H1 (cell line): ENCODE results near the gene EFCAB6. TPM values are rescaled to one million over a fixed set of nuclear protein-coding genes. Genes with fewer than 3 reads are reported as not detected.

ENCODE experiments used
- CTCF ChIA-PET: fragments of 300-600 bp; sonication (Branson Sonifier 250); formaldehyde crosslinking; loops from one replicate; lab custom pipeline; 2021; ENCODE audit not compliant: partially characterized antibody; lab: Charles Lee
- POLR2A ChIA-PET: fragments of 300-600 bp; sonication (Branson Sonifier 250); formaldehyde crosslinking; loops from one replicate; lab custom pipeline; 2021; ENCODE audit warnings: inconsistent platforms; ENCODE audit not compliant: partially characterized antibody; lab: Charles Lee
- DNase-seq, 2 experiments: peaks; one replicate each; pipeline versions ENCODE4 v3.0.0 to v3.0.0-alpha.2; 2010 to 2022; ENCODE audit warnings: low spot score in 2 of 2, low read depth in 1 of 2, mixed read lengths in 1 of 2
- FAIRE-seq: peaks from 2 replicates; lab custom pipeline; 2011; peaks lifted over from hg19 to GRCh38; lab: Jason Lieb, UNC
- H2AFZ ChIP-seq: 2 replicates; pipeline ENCODE4 v1.8.1; 2012; ENCODE audit warnings: low read length, inconsistent platforms
- H2AK5ac ChIP-seq: 2 replicates; pipeline ENCODE4 v1.6.1; 2013; ENCODE audit warnings: low read depth, low read length
- H2BK120ac ChIP-seq: replicated peaks from 2 replicates; pipeline ENCODE3; 2013; ENCODE audit warnings: low read depth, low read length, inconsistent platforms
- H2BK12ac ChIP-seq: 2 replicates; pipeline ENCODE4 v1.6.1; 2013; ENCODE audit warnings: low read depth, low read length
- H2BK15ac ChIP-seq: 2 replicates; pipeline ENCODE4 v1.6.1; 2013; ENCODE audit warnings: low read length
- H2BK20ac ChIP-seq: 2 replicates; pipeline ENCODE4 v1.6.1; 2013; ENCODE audit warnings: low read length
- H2BK5ac ChIP-seq: 2 replicates; pipeline ENCODE4 v1.6.1; 2013; ENCODE audit warnings: low read depth, low read length
- H3K14ac ChIP-seq: 2 replicates; pipeline ENCODE4 v1.6.1; 2013; ENCODE audit warnings: inconsistent platforms; ENCODE audit not compliant: insufficient read length
- H3K18ac ChIP-seq: 2 replicates; pipeline ENCODE4 v1.6.1; 2013; ENCODE audit warnings: low read length; ENCODE audit errors: extremely low read depth
- H3K23ac ChIP-seq: 2 replicates; pipeline ENCODE4 v1.6.1; 2013; ENCODE audit warnings: inconsistent platforms; ENCODE audit not compliant: insufficient read length
- H3K23me2 ChIP-seq: 2 replicates; pipeline ENCODE4 v1.6.1; 2013; ENCODE audit warnings: low read depth, low read length
- H3K27ac ChIP-seq: 2 replicates; pipeline ENCODE4 v1.6.1; 2011; ENCODE audit warnings: low read depth, low read length, inconsistent platforms
- H3K27me3 ChIP-seq, 4 experiments: replicated peaks in 1 of 4; 1 replicate in 1 of 4; 2 replicates in 3 of 4; pipeline versions ENCODE4 v1.6.1 to v1.8.1; 2011 to 2013; ENCODE audit warnings: low read length in 3 of 4, mild to moderate bottlenecking in 3 of 4, inconsistent platforms in 2 of 4, mixed read lengths in 2 of 4, moderate library complexity in 1 of 4; ENCODE audit not compliant: control insufficient read depth in 3 of 4, insufficient read depth in 3 of 4; ENCODE audit errors: extremely low read depth in 1 of 4
- H3K36me3 ChIP-seq, 4 experiments: 2 replicates each; pipeline versions ENCODE4 v1.6.1 to v1.8.1; 2011 to 2013; ENCODE audit warnings: mild to moderate bottlenecking in 4 of 4, low read length in 3 of 4, moderate library complexity in 2 of 4, control low read depth in 1 of 4, inconsistent platforms in 1 of 4; ENCODE audit not compliant: insufficient read depth in 4 of 4, control insufficient read depth in 2 of 4
- H3K4ac ChIP-seq: replicated peaks from 2 replicates; pipeline ENCODE3; 2013; ENCODE audit warnings: low read length, low read depth, mixed read lengths, inconsistent platforms; ENCODE audit not compliant: insufficient read length
- H3K4me1 ChIP-seq, 4 experiments: replicated peaks in 1 of 4; 1 replicate in 1 of 4; 2 replicates in 3 of 4; pipeline versions ENCODE4 v1.6.1 to v1.8.1; 2011 to 2013; ENCODE audit warnings: low read length in 3 of 4, inconsistent platforms in 2 of 4, mixed read lengths in 1 of 4; ENCODE audit not compliant: insufficient read depth in 4 of 4, control insufficient read depth in 3 of 4
- H3K4me2 ChIP-seq, 2 experiments: 2 replicates each; pipeline versions ENCODE4 v1.6.1 to v1.8.1; 2011 to 2013; ENCODE audit warnings: low read depth in 2 of 2, low read length in 2 of 2, control low read depth in 1 of 2, inconsistent platforms in 1 of 2, mild to moderate bottlenecking in 1 of 2; ENCODE audit not compliant: insufficient read depth in 1 of 2
- H3K4me3 ChIP-seq, 4 experiments: fragments of 200-600, 300-600 bp in 1 of 4; sonication (generic), shearing (Covaris generic), sonication (Bioruptor Twin) in 1 of 4; 2 replicates each; pipeline versions ENCODE4 v1.5.1 to v1.8.1; 2011 to 2016; ENCODE audit warnings: low read length in 4 of 4, low read depth in 3 of 4, control low read depth in 2 of 4, inconsistent platforms in 2 of 4, mild to moderate bottlenecking in 2 of 4, mixed read lengths in 1 of 4, moderate library complexity in 1 of 4; ENCODE audit not compliant: insufficient read depth in 2 of 4; ENCODE audit errors: extremely low read depth in 1 of 4
- H3K56ac ChIP-seq: replicated peaks from 2 replicates; pipeline ENCODE3; 2013; ENCODE audit warnings: low read depth, mild to moderate bottlenecking, mixed read lengths, low read length, inconsistent platforms; ENCODE audit not compliant: insufficient read length
- H3K79me1 ChIP-seq: 2 replicates; pipeline ENCODE4 v1.6.1; 2013; ENCODE audit warnings: low read depth, low read length, control low read depth
- H3K79me2 ChIP-seq, 2 experiments: 2 replicates each; pipeline versions ENCODE4 v1.6.1 to v1.8.1; 2012 to 2013; ENCODE audit warnings: low read length in 2 of 2, mild to moderate bottlenecking in 2 of 2, inconsistent platforms in 1 of 2; ENCODE audit not compliant: insufficient read depth in 2 of 2, control insufficient read depth in 1 of 2
- H3K9ac ChIP-seq, 4 experiments: replicated peaks in 1 of 4; 1 replicate in 1 of 4; 2 replicates in 3 of 4; pipeline versions ENCODE4 v1.6.1 to v1.8.1; 2011 to 2013; ENCODE audit warnings: low read depth in 3 of 4, low read length in 3 of 4, control low read depth in 2 of 4, mild to moderate bottlenecking in 2 of 4, moderate library complexity in 2 of 4, inconsistent platforms in 1 of 4; ENCODE audit errors: extremely low read depth in 1 of 4
- H3K9me3 ChIP-seq, 2 experiments: 2 replicates each; pipeline versions ENCODE4 v1.6.1 to v1.8.1; 2012 to 2013; ENCODE audit warnings: mild to moderate bottlenecking in 2 of 2, moderate library complexity in 2 of 2, control low read depth in 1 of 2, inconsistent platforms in 1 of 2, low read depth in 1 of 2, low read length in 1 of 2, mixed read lengths in 1 of 2; ENCODE audit not compliant: insufficient read depth in 2 of 2
- H4K20me1 ChIP-seq, 2 experiments: replicated peaks in 1 of 2; 2 replicates each; pipeline versions ENCODE3 to v1.8.1; 2011 to 2013; ENCODE audit warnings: inconsistent platforms in 2 of 2, low read length in 2 of 2, mild to moderate bottlenecking in 1 of 2; ENCODE audit not compliant: insufficient read depth in 2 of 2, control insufficient read depth in 1 of 2
- H4K5ac ChIP-seq: 2 replicates; pipeline ENCODE4 v1.6.1; 2013; ENCODE audit warnings: low read length, low read depth, mixed read lengths, inconsistent platforms; ENCODE audit not compliant: insufficient read length
- H4K8ac ChIP-seq: 2 replicates; pipeline ENCODE4 v1.8.0; 2013; ENCODE audit warnings: mild to moderate bottlenecking, moderate library complexity, low read length, inconsistent platforms; ENCODE audit not compliant: insufficient read depth; ENCODE audit errors: extremely low read depth
- H4K91ac ChIP-seq: replicated peaks from 2 replicates; pipeline ENCODE3; 2013; ENCODE audit warnings: low read length, mixed read lengths, inconsistent platforms; ENCODE audit not compliant: insufficient read length
- CEBPB ChIP-seq: IDR thresholded peaks from 2 replicates; pipeline ENCODE4 v1.6.1; 2012; ENCODE audit warnings: low read depth, low read length
- CREB1 ChIP-seq: IDR thresholded peaks from 2 replicates; pipeline ENCODE4 v1.6.1; 2012; ENCODE audit warnings: inconsistent platforms
- PHF8 ChIP-seq: fragments of 200-600 bp; sonication (generic); conservative IDR thresholded peaks from 2 replicates; pipeline ENCODE4 v1.7.1; 2012; ENCODE audit warnings: low read depth, mild to moderate bottlenecking, inconsistent platforms, low read length, moderate library complexity
- TAF7 ChIP-seq: optimal IDR thresholded peaks from 2 replicates; pipeline ENCODE3; 2011; ENCODE audit warnings: low read depth, mild to moderate bottlenecking, inconsistent platforms, low read length, moderate library complexity, borderline replicate concordance
- TCF12 ChIP-seq: IDR thresholded peaks from 2 replicates; pipeline ENCODE4 v1.6.1; 2011; ENCODE audit warnings: low read depth, mild to moderate bottlenecking, low read length
- WGBS, 2 experiments: shearing (Covaris generic) in 1 of 2; methylation state at CpG; one replicate each; pipeline versions ENCODE4 v1.1.6 to v1.1.7; 2013 to 2015; ENCODE audit warnings: low lambda C conversion rate in 2 of 2, mixed read lengths in 2 of 2, inconsistent platforms in 1 of 2, low coverage in 1 of 2, missing lambda C conversion rate in 1 of 2; ENCODE audit not compliant: insufficient replicate concordance in 2 of 2, insufficient coverage in 1 of 2, insufficient read length in 1 of 2; ENCODE audit errors: extremely low coverage in 1 of 2, missing lambda C conversion rate in 1 of 2; 5-methylcytosine and 5-hydroxymethylcytosine counted together
- polyA plus RNA-seq, 7 experiments: library from polyadenylated mRNA; depleted of rRNA in 3 of 7; stranded (reverse) in 5 of 7; unstranded in 2 of 7; fragments of >200 nt in 5 of 7; fragments of 200-250 nt in 2 of 7; gene quantifications; 1 replicate in 5 of 7; 2 replicates in 1 of 7; 4 replicates in 1 of 7; pipeline versions ENCODE4 v1.2.1 to v1.2.3, GENCODE V29; 2011 to 2013; ENCODE audit warnings: missing spikeins in 2 of 7, mixed read lengths in 2 of 7
- total RNA-seq: library from RNA; stranded (reverse); fragmentation: NEBNext Ultra II Directional; extraction: Animal tissue kit (Norgen Biotek cat#: 25700); gene quantifications from 2 replicates; pipeline ENCODE4 v1.2.1, GENCODE V29; 2021

The EFCAB6 gene
- total and polyA plus RNA-seq, 2 of the 8 experiments (the other 6 are each of a cell fraction or from before 2014, with no cell fraction given): 0.32 to 1.7 TPM

DNA sequence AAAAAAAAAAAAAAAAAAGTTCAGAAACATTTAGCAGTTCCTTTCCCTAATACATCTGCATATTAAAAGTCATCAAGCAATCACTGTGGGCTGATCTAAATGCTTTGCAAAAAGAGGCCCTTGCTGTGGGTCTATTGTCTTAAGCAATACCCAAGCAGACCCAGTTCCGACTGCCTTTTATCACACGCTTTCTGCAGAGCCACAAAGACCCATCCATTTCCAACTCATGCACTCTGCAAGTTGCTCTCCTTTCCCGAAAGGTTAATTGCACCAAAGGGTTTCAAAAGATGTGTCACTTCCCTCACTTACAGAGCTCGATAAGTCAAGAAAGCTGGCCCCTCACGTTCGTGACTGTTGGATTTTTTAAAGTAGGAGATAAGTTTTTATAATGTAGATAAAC is 261.4 kb downstream of the EFCAB6 start:
- Histone ChIP-seq H3K9me3 (peaks cover 10 to 11% of the 10 kb centered on the region in 2 experiments; a peak in 2 of 4 replicates), H3K23me2 (no peaks in the 10 kb centered on the region), H2BK12ac (no peak overlapping the region), H4K20me1 (no peaks in the 10 kb centered on the region), H2AK5ac (no peak overlapping the region), H2BK20ac (no peak overlapping the region), H3K4me1 (peaks cover 0 to 3% (median 1%) of the 10 kb centered on the region in 4 experiments; a peak in 3 of 7 replicates), H2BK15ac (no peak overlapping the region), H4K91ac (no peak overlapping the region), H3K4ac (no peak overlapping the region), H2BK5ac (no peak overlapping the region), H3K36me3 (no peaks in the 10 kb centered on the region), H3K9ac (no peak overlapping the region), H3K27ac (no peak overlapping the region), H2AFZ (no peak overlapping the region), H3K79me1 (no peaks in the 10 kb centered on the region), H3K4me2 (no peak overlapping the region), H3K27me3 (no peaks in the 10 kb centered on the region), H3K18ac (no peak overlapping the region), H4K8ac (no peak overlapping the region), H3K4me3 (no peak overlapping the region), H4K5ac (no peak overlapping the region), H3K14ac (no peak overlapping the region), H3K56ac (no peak overlapping the region), H2BK120ac (no peak overlapping the region), H3K79me2 (no peaks in the 10 kb centered on the region), H3K23ac (no peak overlapping the region)
- ChIA-PET CTCF (interaction anchor here (0.6 to 1.4 kb wide), 2 partner anchors 35 to 193 kb away, joined by 3 to 4 read pairs; no protein-coding TSS in a partner anchor), POLR2A (no interaction called here)
- DNase-seq (peak in 1 of 2 experiments; percentile 24), FAIRE-seq (no peak)
- WGBS, 2 experiments: 71% methylated on average over 6 of the region's 6 CpGs; no CpG with 5 or more reads in 1 of the 2 experiments
- TF ChIP-seq TCF12 (no peak), CREB1 (no peak), CEBPB (0 out of 2 replicates have a peak, but pooled peaks have one; percentile 32), PHF8 (no peak), TAF7 (no peak)
